K562 (cell line): ENCODE data around the gene PSORS1C1.

Experiments
- ASH1L ChIP-seq: fragments of 450-650 bp; IDR thresholded peaks from 2 replicates; pipeline ENCODE4 v1.6.1; 2018; ENCODE audit warnings: borderline replicate concordance, mild to moderate bottlenecking, low read depth; ENCODE audit not compliant: partially characterized antibody
- EZH2 ChIP-seq: IDR thresholded peaks from 2 replicates; pipeline ENCODE4 v1.6.1; 2012; ENCODE audit warnings: low read depth, mild to moderate bottlenecking, inconsistent platforms, low read length, borderline replicate concordance
- FOXA3 ChIP-seq, 2 experiments: fragments of 450-650 bp in 1 of 2; sonication (generic) in 1 of 2; formaldehyde crosslinking; IDR thresholded peaks in 1 of 2; conservative IDR thresholded peaks in 1 of 2; 2 replicates each; pipeline versions ENCODE4 v1.4.0 to v1.8.0; 2020 to 2022; ENCODE audit warnings: mild to moderate bottlenecking in 2 of 2, missing genetic modification reagents in 1 of 2
- HMBOX1 ChIP-seq: sonication (generic); IDR thresholded peaks from 2 replicates; pipeline ENCODE4 v1.6.1; 2016
- JUN ChIP-seq, 2 experiments: sonication (generic) in 1 of 2; formaldehyde crosslinking in 1 of 2; IDR thresholded peaks; 2 replicates each; pipeline versions ENCODE4 v1.6.1 to v1.8.0; 2012 to 2022; ENCODE audit warnings: borderline replicate concordance in 2 of 2, mild to moderate bottlenecking in 2 of 2, improper control_type of control experiment in 1 of 2, low read depth in 1 of 2, low read length in 1 of 2, missing genetic modification reagents in 1 of 2
- KDM5B ChIP-seq: fragments of 200-600 bp; sonication (generic); IDR thresholded peaks from 2 replicates; pipeline ENCODE4 v1.6.1; 2012; ENCODE audit warnings: low read depth, mild to moderate bottlenecking, moderate library complexity, low read length, control low read depth, inconsistent platforms; ENCODE audit not compliant: insufficient replicate concordance
- NFIC ChIP-seq: fragments of 450-650 bp; IDR thresholded peaks from 2 replicates; pipeline ENCODE4 v1.6.1; 2017; ENCODE audit warnings: mild to moderate bottlenecking, inconsistent platforms
- PHF8 ChIP-seq: fragments of 200-600 bp; sonication (generic); IDR thresholded peaks from 2 replicates; pipeline ENCODE4 v1.6.1; 2012; ENCODE audit warnings: mixed run types, mild to moderate bottlenecking, inconsistent platforms, low read length, moderate library complexity, borderline replicate concordance
- POLR3A ChIP-seq: IDR thresholded peaks from 2 replicates; pipeline ENCODE4 v1.6.1; 2011; ENCODE audit warnings: borderline replicate concordance, mild to moderate bottlenecking, moderate library complexity; ENCODE audit not compliant: insufficient read length, insufficient read depth; ENCODE audit errors: extremely low read depth
- RNF2 ChIP-seq: sonication (generic); IDR thresholded peaks from 2 replicates; pipeline ENCODE4 v1.6.1; 2016
- TAF1 ChIP-seq: IDR thresholded peaks from 2 replicates; pipeline ENCODE4 v1.6.1; 2011; ENCODE audit warnings: mild to moderate bottlenecking, low read length, moderate library complexity; ENCODE audit not compliant: insufficient read depth, control insufficient read depth, severe bottlenecking; ENCODE audit errors: extremely low read depth
- ZNF24 ChIP-seq: fragments of 450-650 bp; IDR thresholded peaks from 2 replicates; pipeline ENCODE4 v1.6.1; 2016
- ZNF586 ChIP-seq: fragments of 450-650 bp; formaldehyde crosslinking; conservative IDR thresholded peaks from 2 replicates; pipeline ENCODE4 v1.4.0; 2020; ENCODE audit warnings: mild to moderate bottlenecking, moderate library complexity
- TF ChIP-seq, protein P1 (sequence below), 3 experiments: IDR thresholded peaks in 2 of 3; conservative IDR thresholded peaks in 1 of 3; 2 replicates each; pipeline ENCODE4 v1.5.1; 2011 to 2012; ENCODE audit warnings: low read length in 3 of 3, mild to moderate bottlenecking in 3 of 3, control low read depth in 2 of 3, improper control_type of control experiment in 1 of 3, inconsistent platforms in 1 of 3, low read depth in 1 of 3, mixed read lengths in 1 of 3, moderate library complexity in 1 of 3; ENCODE audit not compliant: insufficient read depth in 2 of 3

DNA sequence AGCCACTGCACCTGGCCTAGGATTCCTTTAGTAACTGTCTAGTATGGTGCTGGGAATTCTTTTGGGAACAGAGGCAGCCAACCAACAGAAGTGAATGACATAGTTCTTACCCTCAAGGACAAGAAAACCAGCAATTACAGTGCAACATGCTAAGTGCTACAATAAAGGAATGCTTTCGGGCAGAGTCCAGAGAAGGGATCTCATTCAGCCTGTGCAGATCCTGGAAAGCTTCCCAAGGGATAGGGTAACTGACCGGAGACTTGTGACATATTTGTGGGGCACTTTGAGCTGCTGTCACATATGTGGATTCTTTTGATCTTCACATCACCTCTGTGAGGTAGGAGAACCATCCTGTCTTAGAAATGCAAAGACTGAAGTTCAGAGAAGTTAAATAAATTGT is 49.0 kb upstream of the PSORS1C1 start:
- TF ChIP-seq NFIC (no peak), EZH2 (no peak), ASH1L (no peak), FOXA3 (CRISPR knock-in tag; conservative IDR thresholded peaks at IDR 0.05 in 1 of 2, IDR thresholded peaks at IDR 0.05 in 1 of 2) (no peak), JUN (IDR thresholded peaks at IDR 0.05; ENCODE audit: borderline replicate concordance, low read depth, low read length) (no peak), JUN (CRISPR knock-in tag; IDR thresholded peaks at IDR 0.05; ENCODE audit: borderline replicate concordance) (no peak), TAF1 (no peak), HMBOX1 (no peak), ZNF24 (no peak), KDM5B (no peak), ZNF586 (no peak), PHF8 (no peak), POLR3A (no peak), RNF2 (no peak)
- TF ChIP-seq, protein P1, sequence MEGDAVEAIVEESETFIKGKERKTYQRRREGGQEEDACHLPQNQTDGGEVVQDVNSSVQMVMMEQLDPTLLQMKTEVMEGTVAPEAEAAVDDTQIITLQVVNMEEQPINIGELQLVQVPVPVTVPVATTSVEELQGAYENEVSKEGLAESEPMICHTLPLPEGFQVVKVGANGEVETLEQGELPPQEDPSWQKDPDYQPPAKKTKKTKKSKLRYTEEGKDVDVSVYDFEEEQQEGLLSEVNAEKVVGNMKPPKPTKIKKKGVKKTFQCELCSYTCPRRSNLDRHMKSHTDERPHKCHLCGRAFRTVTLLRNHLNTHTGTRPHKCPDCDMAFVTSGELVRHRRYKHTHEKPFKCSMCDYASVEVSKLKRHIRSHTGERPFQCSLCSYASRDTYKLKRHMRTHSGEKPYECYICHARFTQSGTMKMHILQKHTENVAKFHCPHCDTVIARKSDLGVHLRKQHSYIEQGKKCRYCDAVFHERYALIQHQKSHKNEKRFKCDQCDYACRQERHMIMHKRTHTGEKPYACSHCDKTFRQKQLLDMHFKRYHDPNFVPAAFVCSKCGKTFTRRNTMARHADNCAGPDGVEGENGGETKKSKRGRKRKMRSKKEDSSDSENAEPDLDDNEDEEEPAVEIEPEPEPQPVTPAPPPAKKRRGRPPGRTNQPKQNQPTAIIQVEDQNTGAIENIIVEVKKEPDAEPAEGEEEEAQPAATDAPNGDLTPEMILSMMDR (IDR thresholded peaks at IDR 0.05 in 2 of 3, conservative IDR thresholded peaks at IDR 0.05 in 1 of 3; ENCODE audit: insufficient read depth in 2 of 3, low read depth in 1 of 3, low read length in 3 of 3) = no peak
